ENCODE measurements around the gene STK24. TPM values are rescaled to one million over a fixed set of nuclear protein-coding genes. Genes with fewer than 3 reads are reported as not detected.

Gene STK24
- polyA plus RNA-seq, 2 of the 4 experiments (the other 2 are of a cell fraction), result 46.1 to 55.6 TPM

DNA sequence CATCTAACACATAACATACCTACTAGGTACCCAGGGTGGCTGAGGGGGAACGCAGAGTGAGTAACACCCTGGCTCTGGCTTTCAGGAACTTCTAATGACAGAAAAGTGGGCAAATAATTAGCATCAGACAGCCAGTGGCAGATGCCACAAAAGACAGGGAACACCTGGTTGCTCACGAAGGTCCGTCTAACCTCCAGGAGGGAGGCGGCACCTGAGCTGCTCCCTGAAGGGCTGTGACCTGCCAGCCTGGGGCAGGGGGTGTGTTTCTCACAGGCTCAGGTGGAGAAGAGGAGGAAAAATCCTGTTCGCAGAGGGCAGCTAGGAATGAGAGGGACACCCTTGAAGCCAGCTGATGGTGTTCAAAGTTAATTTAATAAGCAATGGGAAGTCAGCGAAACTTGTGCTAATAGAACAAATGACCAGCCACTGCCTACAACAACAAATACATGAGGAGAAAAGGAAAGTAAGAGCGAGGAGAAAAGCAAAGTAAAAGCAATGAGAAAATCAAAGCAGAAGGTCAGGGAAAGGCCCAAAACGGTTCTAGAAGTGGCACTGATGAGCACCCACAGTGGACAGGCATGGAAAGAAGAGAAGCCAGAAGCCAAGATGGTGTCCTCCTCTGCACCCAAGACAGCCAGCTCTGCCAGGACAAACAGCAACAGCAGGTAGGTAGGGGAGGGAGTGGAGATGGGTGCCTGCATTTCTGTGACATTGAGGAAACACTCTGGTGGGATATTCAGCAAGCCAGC, 87.3 kb downstream of the STK24 start:
- TF ChIP-seq ZNF302 (CRISPR knock-in tag; IDR thresholded peaks at IDR 0.05), result no peak
- no peak for TF ChIP-seq HOXB13 (CRISPR knock-in tag; IDR thresholded peaks at IDR 0.05; ENCODE audit: low read depth)
- no peak for TF ChIP-seq RNF2 (IDR thresholded peaks at IDR 0.05; ENCODE audit: borderline replicate concordance, low read depth)
- no peak for TF ChIP-seq REST (IDR thresholded peaks at IDR 0.05)
- TF ChIP-seq NFE2L2 (conservative IDR thresholded peaks at IDR 0.05; ENCODE audit: low read length), result no peak
- no peak for TF ChIP-seq HOXA7 (CRISPR knock-in tag; IDR thresholded peaks at IDR 0.05)
- TF ChIP-seq, protein P1, sequence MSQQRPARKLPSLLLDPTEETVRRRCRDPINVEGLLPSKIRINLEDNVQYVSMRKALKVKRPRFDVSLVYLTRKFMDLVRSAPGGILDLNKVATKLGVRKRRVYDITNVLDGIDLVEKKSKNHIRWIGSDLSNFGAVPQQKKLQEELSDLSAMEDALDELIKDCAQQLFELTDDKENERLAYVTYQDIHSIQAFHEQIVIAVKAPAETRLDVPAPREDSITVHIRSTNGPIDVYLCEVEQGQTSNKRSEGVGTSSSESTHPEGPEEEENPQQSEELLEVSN (IDR thresholded peaks at IDR 0.05; ENCODE audit: borderline replicate concordance, low read depth), result no peak
- no peak for TF ChIP-seq ZC3H11A (IDR thresholded peaks at IDR 0.05)
- TF ChIP-seq MAFK (IDR thresholded peaks at IDR 0.05; ENCODE audit: partially characterized antibody), result no peak
- Histone ChIP-seq H3K9me3 (no peaks in the 10 kb centered on the region), H3K4me1 (peaks cover 77% of the 10 kb centered on the region), H3K4me2 (peak overlapping the region; percentile 53), H3K27ac (peak overlapping the region; percentile 45 to 69), H3K4me3 (no peak overlapping the region)
- FAIRE-seq, result no peak
- ChIA-PET POLR2A (no interaction called here), CTCF (no interaction called here)
- no peak for DNase-seq (ENCODE audit: low read depth in 1 of 2, low spot score in 1 of 2)
- 82% methylated on average over 8 of the region's 8 CpGs for WGBS (ENCODE audit: missing lambda C conversion rate)
- ATAC-seq, result no peak

- TF ChIP-seq CHD4 (IDR thresholded peaks at IDR 0.05; ENCODE audit: borderline replicate concordance) (no peak), HOXA7 (CRISPR knock-in tag; IDR thresholded peaks at IDR 0.05) (no peak), ZNF302 (CRISPR knock-in tag; IDR thresholded peaks at IDR 0.05) (no peak), ATOH8 (CRISPR knock-in tag; IDR thresholded peaks at IDR 0.05; ENCODE audit: low read depth) (no peak), RARB (CRISPR knock-in tag; IDR thresholded peaks at IDR 0.05) (no peak), CEBPB (IDR thresholded peaks at IDR 0.05) (no peak), MAZ (IDR thresholded peaks at IDR 0.05; ENCODE audit: borderline replicate concordance, low read depth, low read length) (no peak), POLR2A (IDR thresholded peaks at IDR 0.05; ENCODE audit: low read length) (no peak)
Measured at GRCh38 chr13:98488736-98489135, 88.2 kb downstream of the STK24 start.

DNA sequence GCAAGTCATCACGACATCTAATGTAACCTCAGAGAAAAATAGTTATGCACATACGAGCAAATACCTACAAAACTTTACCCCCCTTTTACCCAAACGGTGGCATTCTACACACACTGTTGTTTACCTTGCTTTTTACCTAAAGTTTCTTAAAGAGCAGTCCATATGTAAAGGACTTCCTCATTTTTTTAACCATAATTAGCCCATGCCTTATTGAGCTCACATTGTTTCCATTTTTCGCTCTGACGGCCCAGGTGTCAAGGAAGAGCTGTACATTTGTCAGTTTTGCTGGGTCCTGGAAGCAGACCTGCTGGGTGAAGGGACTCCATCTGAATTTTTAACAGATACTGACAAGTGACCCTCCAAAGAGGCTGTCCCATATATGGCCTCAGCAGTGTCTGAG, 89.4 kb downstream of the STK24 start:
- POLR2A ChIA-PET, result no interaction called here
- Histone ChIP-seq H3K4me3 (no peak overlapping the region), H3K9me3 (no peaks in the 10 kb centered on the region), H3K4me1 (peaks cover 85% of the 10 kb centered on the region), H3K27ac (peak overlapping the region; percentile 38 to 98; a peak in 5 of 6 replicates), H3K4me2 (no peak overlapping the region)
- CTCF ChIA-PET, result interaction anchor here (1.3 to 1.8 kb wide), 4 partner anchors 37 to 186 kb away, joined by 3 to 4 read pairs (median 4); no protein-coding TSS in a partner anchor
- ATAC-seq (no peak), FAIRE-seq (no peak), DNase-seq (ENCODE audit: low read depth in 1 of 2, low spot score in 1 of 2) (no peak)
- WGBS (ENCODE audit: missing lambda C conversion rate), result 86% methylated on average over 5 of the region's 5 CpGs
- TF ChIP-seq RNF2 (IDR thresholded peaks at IDR 0.05; ENCODE audit: borderline replicate concordance, low read depth), result no peak
- no peak for TF ChIP-seq KDM5A (IDR thresholded peaks at IDR 0.05)
- no peak for TF ChIP-seq REST (IDR thresholded peaks at IDR 0.05)
- no peak for TF ChIP-seq PBX3 (IDR thresholded peaks at IDR 0.05)
- TF ChIP-seq JUNB (IDR thresholded peaks at IDR 0.05), result no peak
- no peak for TF ChIP-seq HEYL (CRISPR knock-in tag; IDR thresholded peaks at IDR 0.05)
- no peak for TF ChIP-seq MAFK (IDR thresholded peaks at IDR 0.05; ENCODE audit: partially characterized antibody)
- TF ChIP-seq CBX8 (IDR thresholded peaks at IDR 0.05), result no peak

More at GRCh38 chr13:98488736-98489135, 88.2 kb downstream of the STK24 start:
- WGBS (ENCODE audit: missing lambda C conversion rate), result 85% methylated on average over 11 of the region's 11 CpGs
- H3K4me2 ChIP-seq, result no peak overlapping the region
- no peaks in the 10 kb centered on the region for H3K9me3 ChIP-seq
- no peak for ATAC-seq
- peaks cover 82% of the 10 kb centered on the region for H3K4me1 ChIP-seq
- no peak for DNase-seq (ENCODE audit: low read depth in 1 of 2, low spot score in 1 of 2)
- CTCF ChIA-PET, result interaction anchor here (1.1 to 1.6 kb wide), 3 partner anchors 53 to 184 kb away, joined by 3 to 4 read pairs (median 4); no protein-coding TSS in a partner anchor
- peak overlapping the region in 1 of 2 experiments; percentile 69; a peak in 2 of 6 replicates for H3K27ac ChIP-seq
- no peak overlapping the region for H3K4me3 ChIP-seq
- POLR2A ChIA-PET, result no interaction called here
- no peak for FAIRE-seq

All from A549 (cell line).